Stimulated activated CD4-positive, alpha-beta T cell treated with anti-CD3 and anti-CD28 coated beads, Interleukin-1b, Interleukin-23, amount 100 ng/mL, for 1 hour (primary cell): ENCODE results near the gene MORN1.
"Not testable (repeated sequence)": the region's sequence is repeated elsewhere in the genome, so short reads cannot be mapped to it uniquely, and the experiment has no call there.

Source experiments
- DNase-seq, 2 donors: peaks; one replicate each; pipeline ENCODE4 v3.0.0-alpha.2; 2020; ENCODE audit warnings: low read depth in 2 of 2

MORN1 gene

GRCh38 chr1:2307064-2307605, 84.2 kb downstream of the MORN1 start:
- no peak for DNase-seq

DNA sequence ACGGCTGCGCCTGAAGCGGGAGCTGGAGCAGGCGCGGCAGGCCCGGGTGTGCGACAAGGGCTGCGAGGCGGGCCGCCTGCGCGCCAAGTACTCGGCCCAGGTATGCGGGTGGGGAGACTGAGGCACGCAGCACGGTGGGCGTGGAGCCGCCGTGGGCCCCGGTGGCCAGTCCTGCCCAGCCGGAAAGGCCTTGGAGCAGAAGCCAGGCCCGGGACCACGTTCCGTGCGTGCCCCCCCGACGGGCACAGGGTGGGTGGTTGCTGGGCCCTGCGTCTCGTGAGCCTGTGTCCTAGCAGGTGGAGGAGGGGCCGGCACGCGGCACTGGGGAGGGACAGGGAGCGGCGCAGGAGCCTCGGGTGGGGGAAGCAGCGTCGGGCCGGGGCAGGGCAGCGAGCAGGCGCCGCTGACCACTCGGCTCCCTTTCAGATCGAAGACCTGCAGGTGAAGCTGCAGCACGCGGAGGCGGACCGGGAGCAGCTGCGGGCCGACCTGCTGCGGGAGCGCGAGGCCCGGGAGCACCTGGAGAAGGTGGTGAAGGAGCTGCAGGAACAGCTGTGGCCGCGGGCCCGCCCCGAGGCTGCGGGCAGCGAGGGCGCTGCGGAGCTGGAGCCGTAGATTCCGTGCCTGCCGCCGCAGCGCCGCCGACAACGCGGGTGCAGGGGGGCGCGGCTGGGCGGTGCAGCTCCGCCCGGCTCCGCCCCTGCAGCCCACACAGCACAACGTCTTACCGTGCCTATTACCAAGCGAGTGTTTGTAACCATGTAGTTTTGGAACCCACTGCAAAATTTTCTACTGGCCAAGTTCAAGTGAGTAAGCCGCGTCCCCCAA, 85.0 kb downstream of the MORN1 start:
- DNase-seq, result no peak

DNA sequence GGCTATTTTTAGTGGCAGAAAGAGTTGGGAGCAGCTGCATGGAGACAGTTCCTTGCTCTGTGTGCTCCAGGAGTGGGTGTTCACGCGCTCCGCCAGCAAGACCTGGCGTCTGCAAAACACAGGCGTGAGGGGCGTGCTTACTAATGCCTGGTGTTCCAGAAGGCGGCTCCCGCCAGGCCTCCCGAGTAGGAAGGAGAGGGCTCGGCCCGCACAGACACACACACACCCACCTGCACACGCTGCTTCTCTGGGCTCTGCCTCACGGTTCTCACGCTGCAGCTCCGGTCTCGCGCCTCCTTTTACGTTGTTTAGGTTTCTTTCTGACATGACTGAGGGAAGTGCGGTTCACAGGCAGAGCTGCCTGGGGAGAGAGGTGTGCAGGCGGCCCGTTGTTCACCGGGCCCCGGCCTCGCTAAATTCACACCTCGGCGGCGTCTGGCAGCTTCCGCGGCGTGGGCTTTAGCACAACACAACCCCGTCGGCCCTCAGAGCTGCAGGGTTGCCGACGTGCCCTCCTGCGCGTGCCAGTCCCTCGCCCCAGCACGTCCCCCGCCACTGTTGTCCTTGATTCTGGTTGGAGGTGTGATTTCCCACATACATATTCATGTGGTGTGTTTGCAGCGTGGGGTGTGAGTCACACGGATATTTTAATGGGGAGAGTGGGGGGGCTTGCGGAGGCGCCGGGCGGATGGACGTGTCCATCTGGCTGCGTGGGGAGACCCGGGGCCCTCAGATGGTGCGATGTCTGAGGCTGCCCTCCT, 86.3 kb downstream of the MORN1 start:
- no peak for DNase-seq

DNA sequence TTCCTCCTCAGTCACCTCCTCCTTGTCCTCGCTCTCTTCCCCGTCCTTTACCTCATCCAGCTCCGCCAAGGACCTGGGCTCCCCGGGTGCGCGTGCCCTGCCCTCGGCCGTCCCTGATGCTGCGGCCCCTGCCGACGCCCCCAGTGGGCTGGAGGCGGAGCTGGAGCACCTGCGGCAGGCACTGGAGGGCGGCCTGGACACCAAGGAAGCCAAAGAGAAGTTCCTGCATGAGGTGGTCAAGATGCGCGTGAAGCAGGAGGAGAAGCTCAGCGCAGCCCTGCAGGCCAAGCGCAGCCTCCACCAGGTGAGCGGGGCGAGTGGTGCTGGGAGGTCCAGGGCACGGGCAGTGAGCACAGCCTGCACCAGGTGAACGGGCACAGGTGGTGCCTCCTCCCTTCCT, 87.1 kb downstream of the MORN1 start:
- no peak for DNase-seq

DNA sequence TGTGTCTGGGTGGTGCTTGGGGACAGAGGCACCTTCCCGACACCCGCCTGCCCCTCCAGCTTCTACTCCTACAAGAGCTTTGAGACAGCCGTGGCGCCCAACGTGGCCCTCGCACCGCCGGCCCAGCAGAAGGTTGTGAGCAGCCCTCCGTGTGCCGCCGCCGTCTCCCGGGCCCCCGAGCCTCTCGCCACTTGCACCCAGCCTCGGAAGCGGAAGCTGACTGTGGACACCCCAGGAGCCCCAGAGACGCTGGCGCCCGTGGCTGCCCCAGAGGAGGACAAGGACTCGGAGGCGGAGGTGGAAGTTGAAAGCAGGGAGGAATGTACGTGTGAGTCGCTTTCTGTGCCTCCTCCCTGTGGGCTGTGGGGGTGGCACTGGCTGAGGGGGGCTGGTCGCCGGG, 87.6 kb downstream of the MORN1 start:
- no peak for DNase-seq

GRCh38 chr1:2303016-2303775, 88.2 kb downstream of the MORN1 start:
- no peak for DNase-seq

- no peak for DNase-seq
Observed at GRCh38 chr1:2302292-2302925, 88.9 kb downstream of the MORN1 start.

- DNase-seq, result no peak
Observed at GRCh38 chr1:2301607-2302291, 89.6 kb downstream of the MORN1 start.

- DNase-seq, result peak; percentile 56 to 89
Observed at GRCh38 chr1:2300851-2301606, 90.3 kb downstream of the MORN1 start.

- DNase-seq, result peak; percentile 37 to 50
Observed at GRCh38 chr1:2300004-2300771, 91.2 kb downstream of the MORN1 start.

- no peak for DNase-seq
Observed at GRCh38 chr1:2299131-2299627, 92.2 kb downstream of the MORN1 start.

GRCh38 chr1:2298685-2299084, 92.7 kb downstream of the MORN1 start:
- no peak for DNase-seq

DNA sequence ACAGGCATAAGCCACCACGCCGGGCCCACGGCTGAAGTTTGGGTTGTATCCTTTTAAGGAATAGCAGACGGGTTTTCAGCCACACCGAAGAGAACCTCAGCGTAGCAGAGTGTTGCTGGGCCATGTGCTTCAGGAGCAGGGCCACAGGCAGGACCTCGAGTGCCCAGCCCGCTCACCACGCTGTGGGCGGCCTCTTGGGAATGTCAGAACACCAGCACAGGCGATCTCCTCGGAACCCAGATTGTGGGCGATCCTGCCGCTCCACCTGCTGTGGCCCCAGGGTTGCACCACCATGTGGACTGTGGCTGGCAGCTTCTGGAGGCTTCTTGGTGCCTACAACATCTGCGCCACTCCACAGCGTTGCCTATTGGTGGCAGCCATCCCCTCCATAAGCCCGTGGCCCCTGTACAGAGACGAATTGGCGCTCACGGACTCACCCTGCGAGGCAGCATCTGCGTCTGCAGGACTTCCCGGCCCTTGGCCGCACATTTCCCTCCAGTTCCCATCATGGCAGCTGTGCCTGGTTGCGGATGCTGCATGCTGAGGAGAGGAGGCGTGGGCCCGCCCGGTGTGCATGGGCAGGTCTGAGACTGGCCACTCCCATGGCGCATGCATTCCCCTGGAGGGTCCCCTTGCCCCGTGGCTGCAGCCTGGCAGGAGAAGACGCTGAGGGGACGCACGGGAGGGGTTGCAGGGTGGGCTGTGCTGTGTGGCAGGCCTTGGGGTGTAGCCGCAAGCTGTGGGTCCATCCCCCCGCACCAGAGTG, 93.9 kb downstream of the MORN1 start:
- no peak for DNase-seq

- DNase-seq, result no peak
Observed at GRCh38 chr1:2296614-2297013, 94.7 kb downstream of the MORN1 start.

DNA sequence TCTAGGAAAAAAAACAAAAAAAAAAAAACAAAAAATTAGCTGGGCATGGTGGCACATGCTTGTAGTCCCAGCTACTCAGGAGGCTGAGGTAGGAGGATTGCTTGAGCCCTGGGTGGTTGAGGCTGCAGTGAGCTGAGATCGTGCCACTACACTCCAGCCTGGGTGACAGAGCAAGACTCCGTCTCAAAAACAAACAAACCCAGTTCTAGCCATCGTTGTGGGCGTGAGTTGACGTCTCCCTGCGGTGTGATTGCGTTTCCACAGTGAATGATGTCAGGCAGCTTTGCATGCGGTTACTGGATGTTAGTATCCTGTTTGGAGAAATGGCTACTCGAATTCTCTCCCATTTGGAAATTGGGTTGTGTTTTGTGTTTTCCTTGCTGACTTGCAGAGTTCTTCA, 95.1 kb downstream of the MORN1 start:
- not testable (repeated sequence) for DNase-seq

- no peak for DNase-seq
Observed at GRCh38 chr1:2295526-2295925, 95.8 kb downstream of the MORN1 start.

DNA sequence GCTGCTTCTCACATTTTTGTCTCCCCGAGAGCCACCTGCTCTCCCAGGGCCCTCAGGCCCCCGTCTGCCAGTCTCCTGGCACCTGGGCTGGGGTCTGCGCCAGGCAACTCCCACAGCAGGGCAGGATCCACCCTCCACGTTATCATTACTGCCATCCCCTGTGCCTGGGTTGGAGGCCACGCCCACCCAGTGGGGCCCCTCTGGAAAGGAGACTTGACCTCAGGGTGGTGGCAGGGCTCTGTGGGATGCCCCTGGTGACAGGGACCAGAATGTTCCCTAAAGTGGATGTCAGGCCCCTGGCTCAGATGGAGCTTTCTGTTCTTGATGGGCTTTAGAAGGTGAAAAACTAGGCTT, 96.7 kb downstream of the MORN1 start:
- DNase-seq, result no peak

GRCh38 chr1:2294033-2294724, 97.2 kb downstream of the MORN1 start:
- no peak for DNase-seq
